ENCODE results near the gene HMCN1.

HMCN1 gene

GRCh38 chr1:186089940-186090339 is 355.7 kb downstream of the HMCN1 start:
- H3K79me2 ChIP-seq (ENCODE audit: insufficient read depth, low read length) = no peaks in the 10 kb centered on the region
- H3K9me2 ChIP-seq (replicated peaks; ENCODE audit: insufficient read depth, low read length) = no peaks in the 10 kb centered on the region
- H4K20me1 ChIP-seq (ENCODE audit: low read depth, low read length) = no peaks in the 10 kb centered on the region
- H3K9me3 ChIP-seq (ENCODE audit: insufficient read depth, low read length) = no peaks in the 10 kb centered on the region
- no peak overlapping the region for H3K27ac ChIP-seq (ENCODE audit: low read depth, low read length)
- H3K9ac ChIP-seq (ENCODE audit: low read length) = no peak overlapping the region
- TF ChIP-seq EZH2phosphoT487 (conservative IDR thresholded peaks at IDR 0.05; ENCODE audit: low read length) (no peak), CTCF (IDR thresholded peaks at IDR 0.05; ENCODE audit: insufficient read depth, low read length, poor library complexity, severe bottlenecking) (no peak)
- no peaks in the 10 kb centered on the region for H3F3A ChIP-seq (ENCODE audit: insufficient read depth)
- H3K36me3 ChIP-seq (ENCODE audit: low read length) = no peaks in the 10 kb centered on the region
- H3K4me3 ChIP-seq (ENCODE audit: insufficient read depth, low read length, poor library complexity, severe bottlenecking) = no peak overlapping the region
- no peak overlapping the region for H2AFZ ChIP-seq (ENCODE audit: low read depth, low read length, severe bottlenecking)
- H3K27me3 ChIP-seq (ENCODE audit: low read length) = no peaks in the 10 kb centered on the region
- H3K4me2 ChIP-seq (ENCODE audit: low read depth, low read length, poor library complexity, severe bottlenecking) = no peak overlapping the region

DNA sequence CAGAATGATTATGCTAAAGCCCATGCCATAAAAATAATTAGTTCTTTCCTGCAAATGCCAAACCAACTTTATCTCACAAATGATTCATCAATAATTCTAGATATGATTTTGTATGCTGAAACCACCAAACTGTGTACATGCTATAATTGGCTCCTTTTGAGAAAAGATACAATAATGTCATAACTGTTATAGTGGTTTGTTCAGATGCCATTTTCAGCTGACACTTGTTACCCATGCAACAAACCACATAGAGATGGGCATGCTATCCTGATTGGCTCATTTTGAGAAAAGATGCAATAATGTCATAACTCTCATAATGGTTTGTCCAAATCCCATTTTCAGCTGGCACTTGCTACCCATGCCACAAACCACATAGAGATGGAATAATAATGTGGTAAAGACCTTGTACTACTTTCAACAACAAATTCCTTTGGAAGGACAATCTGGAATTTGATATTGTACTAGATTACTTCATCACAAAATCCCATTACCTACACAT is 357.1 kb downstream of the HMCN1 start:
- Histone ChIP-seq H3K4me3 (ENCODE audit: insufficient read depth, low read length, poor library complexity, severe bottlenecking) (no peak overlapping the region), H3K79me2 (ENCODE audit: insufficient read depth, low read length) (no peaks in the 10 kb centered on the region), H3K27ac (ENCODE audit: low read depth, low read length) (no peak overlapping the region), H3K36me3 (ENCODE audit: low read length) (no peaks in the 10 kb centered on the region), H3K27me3 (ENCODE audit: low read length) (no peaks in the 10 kb centered on the region), H4K20me1 (ENCODE audit: low read depth, low read length) (no peaks in the 10 kb centered on the region), H3K4me2 (ENCODE audit: low read depth, low read length, poor library complexity, severe bottlenecking) (no peak overlapping the region), H3K9ac (ENCODE audit: low read length) (no peak overlapping the region), H3F3A (ENCODE audit: insufficient read depth) (no peaks in the 10 kb centered on the region), H3K9me3 (ENCODE audit: insufficient read depth, low read length) (no peaks in the 10 kb centered on the region), H2AFZ (ENCODE audit: low read depth, low read length, severe bottlenecking) (no peak overlapping the region), H3K9me2 (replicated peaks; ENCODE audit: insufficient read depth, low read length) (no peaks in the 10 kb centered on the region)
- TF ChIP-seq CTCF (IDR thresholded peaks at IDR 0.05; ENCODE audit: insufficient read depth, low read length, poor library complexity, severe bottlenecking) = no peak
- TF ChIP-seq EZH2phosphoT487 (conservative IDR thresholded peaks at IDR 0.05; ENCODE audit: low read length) = no peak

GRCh38 chr1:186093437-186093836 is 359.2 kb downstream of the HMCN1 start:
- no peak overlapping the region for H3K4me3 ChIP-seq (ENCODE audit: insufficient read depth, low read length, poor library complexity, severe bottlenecking)
- TF ChIP-seq EZH2phosphoT487 (conservative IDR thresholded peaks at IDR 0.05; ENCODE audit: low read length) (no peak), CTCF (IDR thresholded peaks at IDR 0.05; ENCODE audit: insufficient read depth, low read length, poor library complexity, severe bottlenecking) (no peak)
- H3F3A ChIP-seq (ENCODE audit: insufficient read depth) = no peaks in the 10 kb centered on the region
- H3K27me3 ChIP-seq (ENCODE audit: low read length) = no peaks in the 10 kb centered on the region
- no peak overlapping the region for H3K27ac ChIP-seq (ENCODE audit: low read depth, low read length)
- H3K79me2 ChIP-seq (ENCODE audit: insufficient read depth, low read length) = no peaks in the 10 kb centered on the region
- H3K9ac ChIP-seq (ENCODE audit: low read length) = no peak overlapping the region
- no peaks in the 10 kb centered on the region for H3K9me3 ChIP-seq (ENCODE audit: insufficient read depth, low read length)
- H2AFZ ChIP-seq (ENCODE audit: low read depth, low read length, severe bottlenecking) = no peak overlapping the region
- no peaks in the 10 kb centered on the region for H3K9me2 ChIP-seq (replicated peaks; ENCODE audit: insufficient read depth, low read length)
- no peak overlapping the region for H3K4me2 ChIP-seq (ENCODE audit: low read depth, low read length, poor library complexity, severe bottlenecking)
- no peaks in the 10 kb centered on the region for H3K36me3 ChIP-seq (ENCODE audit: low read length)
- H4K20me1 ChIP-seq (ENCODE audit: low read depth, low read length) = no peaks in the 10 kb centered on the region
